Suprapubic skin (tissue), 4 donors: ENCODE results near the gene TSC22D3. TPM values are rescaled to one million over a fixed set of nuclear protein-coding genes. Genes with fewer than 3 reads are reported as not detected.

Source experiments
- DNase-seq, 2 donors: peaks; one replicate each; pipeline ENCODE4 v3.0.0-alpha.2; 2019; ENCODE audit warnings: low spot score in 2 of 2
- H3K27ac ChIP-seq: fragments of 200-600 bp; sonication (generic); one replicate; pipeline ENCODE4 v1.5.1; 2019
- H3K27me3 ChIP-seq: fragments of 200-600 bp; sonication (generic); one replicate; pipeline ENCODE4 v1.5.1; 2019
- H3K36me3 ChIP-seq: fragments of 200-600 bp; sonication (generic); one replicate; pipeline ENCODE4 v1.5.1; 2019
- H3K4me1 ChIP-seq: fragments of 200-600 bp; sonication (generic); one replicate; pipeline ENCODE4 v1.5.1; 2019
- H3K4me3 ChIP-seq: fragments of 200-600 bp; sonication (generic); one replicate; pipeline ENCODE4 v1.5.1; 2019; ENCODE audit warnings: mild to moderate bottlenecking
- H3K9me3 ChIP-seq: fragments of 200-600 bp; sonication (generic); one replicate; pipeline ENCODE4 v1.5.1; 2019
- CTCF ChIP-seq, 2 donors: fragments of 200-600 bp in 1 of 2; fragments of 450-650 bp in 1 of 2; sonication (generic) in 1 of 2; IDR thresholded peaks; one replicate each; pipeline ENCODE4 v1.5.1; 2016 to 2019; ENCODE audit warnings: antibody characterized with exemption in 2 of 2, mild to moderate bottlenecking in 1 of 2, moderate library complexity in 1 of 2
- EP300 ChIP-seq: sonication (generic); formaldehyde crosslinking; IDR thresholded peaks from one replicate; pipeline ENCODE4 v1.6.1; 2017; ENCODE audit warnings: antibody characterized with exemption
- POLR2A ChIP-seq, 2 donors: fragments of 450-650 bp; IDR thresholded peaks; one replicate each; pipeline ENCODE4 v1.6.1; 2017; ENCODE audit warnings: antibody characterized with exemption in 2 of 2, mild to moderate bottlenecking in 2 of 2, moderate library complexity in 2 of 2
- POLR2AphosphoS5 ChIP-seq, 3 donors: sonication (generic); formaldehyde crosslinking; IDR thresholded peaks; one replicate each; pipeline ENCODE4 v1.6.1; 2017; ENCODE audit warnings: antibody characterized with exemption in 3 of 3
- WGBS: methylation state at CpG from one replicate; pipeline ENCODE4 v1.1.5; 2018; 5-methylcytosine and 5-hydroxymethylcytosine counted together
- total RNA-seq, 4 donors: library from RNA; depleted of rRNA; stranded (reverse); fragments of >200 nt; gene quantifications; one replicate each; pipeline ENCODE4 v1.1.0, GENCODE V29; 2016

The TSC22D3 gene
- total RNA-seq, 4 donors from 2014 or later = 487 to 1,035 (median 681) TPM

GRCh38 chrX:107769581-107770317, 5.8 kb downstream of the TSC22D3 start:
- Histone ChIP-seq H3K36me3 (no peaks in the 10 kb centered on the region), H3K4me3 (no peak overlapping the region), H3K27ac (no peak overlapping the region), H3K9me3 (no peaks in the 10 kb centered on the region), H3K4me1 (peaks cover 10% of the 10 kb centered on the region), H3K27me3 (no peaks in the 10 kb centered on the region)
- 85% methylated on average over 7 of the region's 7 CpGs for WGBS
- TF ChIP-seq POLR2A (IDR thresholded peaks at IDR 0.05) = no peak
- TF ChIP-seq CTCF (IDR thresholded peaks at IDR 0.05) = no peak
- TF ChIP-seq EP300 = no peak
- no peak for TF ChIP-seq POLR2AphosphoS5 (IDR thresholded peaks at IDR 0.05)
- no peak for DNase-seq

DNA sequence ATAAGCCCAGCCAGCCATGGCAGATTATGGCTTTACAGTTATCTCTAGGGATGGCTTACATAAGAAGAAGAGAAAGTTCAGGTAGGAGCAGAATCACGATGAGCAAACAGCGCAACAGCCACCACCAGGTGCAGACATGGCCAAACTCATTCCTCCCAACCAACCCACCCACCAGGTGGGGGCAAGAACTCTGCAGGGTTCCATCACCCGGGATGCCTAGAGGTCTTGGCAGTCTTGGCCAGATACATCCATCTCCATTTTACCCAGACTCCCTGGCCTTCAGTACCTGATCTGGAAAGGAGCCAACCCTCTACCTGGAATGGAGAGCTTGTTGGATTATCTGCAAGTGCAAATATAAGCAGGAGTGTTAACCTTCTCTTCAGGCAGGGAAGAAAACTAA, 7.5 kb downstream of the TSC22D3 start:
- no peaks in the 10 kb centered on the region for H3K36me3 ChIP-seq
- H3K4me3 ChIP-seq = no peak overlapping the region
- TF ChIP-seq POLR2AphosphoS5 (IDR thresholded peaks at IDR 0.05) (no peak), CTCF (IDR thresholded peaks at IDR 0.05) (no peak), POLR2A (IDR thresholded peaks at IDR 0.05) (no peak)
- no peaks in the 10 kb centered on the region for H3K9me3 ChIP-seq
- H3K27ac ChIP-seq = no peak overlapping the region
- peaks cover 11% of the 10 kb centered on the region for H3K4me1 ChIP-seq
- 63% methylated on average over 2 of the region's 3 CpGs for WGBS
- no peak for DNase-seq
- no peaks in the 10 kb centered on the region for H3K27me3 ChIP-seq

- TF ChIP-seq POLR2AphosphoS5 (IDR thresholded peaks at IDR 0.05) (no peak), CTCF (IDR thresholded peaks at IDR 0.05) (no peak), EP300 (no peak), POLR2A (IDR thresholded peaks at IDR 0.05) (no peak)
- no peaks in the 10 kb centered on the region for H3K9me3 ChIP-seq
- H3K36me3 ChIP-seq = no peaks in the 10 kb centered on the region
- no peaks in the 10 kb centered on the region for H3K27me3 ChIP-seq
- H3K4me1 ChIP-seq = peaks cover 11% of the 10 kb centered on the region
- no peak overlapping the region for H3K27ac ChIP-seq
- WGBS = 43% methylated on average over 8 of the region's 8 CpGs
- H3K4me3 ChIP-seq = no peak overlapping the region
- DNase-seq = no peak
These were observed 9.0 kb downstream of the TSC22D3 start for GRCh38 chrX:107766470-107767150.

DNA sequence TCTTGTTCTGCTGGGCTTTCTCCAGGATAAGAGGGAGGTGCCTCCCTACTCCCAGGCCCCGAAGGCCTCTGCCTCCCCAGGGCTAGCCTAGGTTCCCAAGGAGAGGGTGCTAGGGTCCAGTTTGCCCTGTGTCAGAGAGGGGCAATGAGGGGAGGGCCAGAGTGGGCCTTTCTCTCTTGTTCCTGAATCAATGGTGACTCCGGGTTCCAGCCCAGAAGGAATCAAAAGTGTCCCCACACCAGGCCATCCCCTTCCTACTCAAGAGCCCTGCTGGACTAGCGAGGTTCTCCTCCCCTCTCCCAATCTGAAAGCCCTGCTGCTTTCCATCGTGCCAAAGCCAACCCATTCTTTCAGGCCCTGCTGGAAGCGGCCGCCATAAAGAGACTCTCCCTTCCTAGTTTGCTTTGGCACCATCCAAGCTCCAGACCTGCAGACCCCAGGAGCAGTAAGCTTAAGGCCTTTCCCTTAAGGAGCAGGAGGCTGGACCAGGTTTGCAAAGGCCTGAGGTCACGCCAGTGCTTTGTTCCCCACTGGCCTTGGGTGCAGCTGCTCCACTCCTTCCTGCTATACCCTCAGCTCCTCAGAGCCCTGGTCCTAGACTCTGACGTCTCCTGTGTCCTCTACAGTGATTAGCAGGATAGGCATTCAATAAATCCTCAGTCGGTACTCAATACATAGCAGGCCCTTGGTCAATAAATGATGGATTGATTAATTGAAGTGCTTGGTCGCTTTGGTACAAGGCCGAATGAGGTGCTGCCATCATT, 10.6 kb downstream of the TSC22D3 start:
- no peaks in the 10 kb centered on the region for H3K9me3 ChIP-seq
- H3K36me3 ChIP-seq = no peaks in the 10 kb centered on the region
- no peak overlapping the region for H3K27ac ChIP-seq
- WGBS = 85% methylated on average over 11 of the region's 11 CpGs
- DNase-seq = no peak
- no peaks in the 10 kb centered on the region for H3K27me3 ChIP-seq
- no peak overlapping the region for H3K4me3 ChIP-seq
- TF ChIP-seq POLR2A (IDR thresholded peaks at IDR 0.05) (no peak), EP300 (no peak), CTCF (IDR thresholded peaks at IDR 0.05) (no peak), POLR2AphosphoS5 (IDR thresholded peaks at IDR 0.05) (no peak)
- peaks cover 11% of the 10 kb centered on the region for H3K4me1 ChIP-seq

GRCh38 chrX:107763647-107764046, 11.9 kb downstream of the TSC22D3 start:
- WGBS = 79% methylated on average over 1 of the region's 1 CpG
- Histone ChIP-seq H3K4me1 (peaks cover 11% of the 10 kb centered on the region), H3K4me3 (no peak overlapping the region)

More at GRCh38 chrX:107763647-107764046, 11.9 kb downstream of the TSC22D3 start:
- H3K36me3 ChIP-seq = no peaks in the 10 kb centered on the region
- no peaks in the 10 kb centered on the region for H3K9me3 ChIP-seq
- no peak overlapping the region for H3K27ac ChIP-seq
- TF ChIP-seq POLR2AphosphoS5 (IDR thresholded peaks at IDR 0.05) (no peak), CTCF (IDR thresholded peaks at IDR 0.05) (no peak), EP300 (no peak), POLR2A (IDR thresholded peaks at IDR 0.05) (no peak)
- H3K27me3 ChIP-seq = no peaks in the 10 kb centered on the region
- DNase-seq = no peak
